AG10803 (cell line): ENCODE data around the gene ESM1.

Experiments used
- DNase-seq: peaks from one replicate; pipeline ENCODE4 v3.0.0; 2010; ENCODE audit warnings: low read depth
- H3K4me3 ChIP-seq: 2 replicates; pipeline ENCODE4 v1.5.1; 2011; ENCODE audit warnings: mild to moderate bottlenecking, low read length, control low read depth
- CTCF ChIP-seq: conservative IDR thresholded peaks from 2 replicates; pipeline ENCODE4 v1.5.1; 2011; ENCODE audit warnings: mild to moderate bottlenecking, low read length, control low read depth, inconsistent platforms

Gene ESM1

GRCh38 chr5:54964405-54964804 lies 21.0 kb downstream of the ESM1 start:
- TF ChIP-seq CTCF = no peak
- DNase-seq = no peak
- no peak overlapping the region for H3K4me3 ChIP-seq

- no peak overlapping the region for H3K4me3 ChIP-seq
- DNase-seq = no peak
- peak; percentile 12; the same call in 1 of the 2 replicates for TF ChIP-seq CTCF
Observed at GRCh38 chr5:54959673-54960418, 25.5 kb downstream of the ESM1 start.

- TF ChIP-seq CTCF = no peak
- no peak overlapping the region for H3K4me3 ChIP-seq
- no peak for DNase-seq
Observed at GRCh38 chr5:54956922-54957321, 28.5 kb downstream of the ESM1 start.

- no peak for TF ChIP-seq CTCF
- no peak for DNase-seq
- no peak overlapping the region for H3K4me3 ChIP-seq
Observed at GRCh38 chr5:54947187-54947586, 38.2 kb downstream of the ESM1 start.

- no peak for TF ChIP-seq CTCF
Observed at GRCh38 chr5:54946306-54946819, 39.0 kb downstream of the ESM1 start.

GRCh38 chr5:54944364-54944763 lies 41.0 kb downstream of the ESM1 start:
- peak; percentile 82 for TF ChIP-seq CTCF
- DNase-seq = peak; percentile 51
- no peak overlapping the region for H3K4me3 ChIP-seq

More at GRCh38 chr5:54946306-54946819, 39.0 kb downstream of the ESM1 start:
- no peak for DNase-seq
- no peak overlapping the region for H3K4me3 ChIP-seq

GRCh38 chr5:54942064-54942778 lies 43.2 kb downstream of the ESM1 start:
- no peak for TF ChIP-seq CTCF
- H3K4me3 ChIP-seq = no peak overlapping the region
- no peak for DNase-seq
